Measurements from ENCODE around the gene LYPD6B. TPM values are rescaled to one million over a fixed set of nuclear protein-coding genes. Genes with fewer than 3 reads are reported as not detected.

LYPD6B gene
- total and polyA plus RNA-seq, 4 donors, result 0.13 to 0.59 (median 0.14) TPM

GRCh38 chr2:149189769-149190168 lies 151.3 kb downstream of the LYPD6B start:
- no peak overlapping the region for H3K4me3 ChIP-seq (ENCODE audit: low read depth in 1 of 3, low read length in 3 of 3)
- H3K27me3 ChIP-seq (ENCODE audit: control insufficient read depth in 4 of 4, insufficient read depth in 4 of 4, low read length in 3 of 4), result no peaks in the 10 kb centered on the region
- no peaks in the 10 kb centered on the region for H3K36me3 ChIP-seq (ENCODE audit: control insufficient read depth in 4 of 4, insufficient read depth in 3 of 4, low read depth in 1 of 4, low read length in 3 of 4)
- no peaks in the 10 kb centered on the region for H3K4me1 ChIP-seq (ENCODE audit: control insufficient read depth in 4 of 4, insufficient read depth in 4 of 4, low read length in 3 of 4)
- no peak for DNase-seq (ENCODE audit: low spot score)
- TF ChIP-seq ZBTB33 (IDR thresholded peaks at IDR 0.05), result no peak
- TF ChIP-seq NR2F2 (IDR thresholded peaks at IDR 0.05), result no peak
- no peak for TF ChIP-seq RAD21 (IDR thresholded peaks at IDR 0.05)
- no peak for TF ChIP-seq JUND (IDR thresholded peaks at IDR 0.05)
- no peak for TF ChIP-seq EGR1 (IDR thresholded peaks at IDR 0.05; ENCODE audit: low read depth in 2 of 2)
- no peak for TF ChIP-seq GABPA (IDR thresholded peaks at IDR 0.05 in 1 of 2, conservative IDR thresholded peaks at IDR 0.05 in 1 of 2)
- no peak for TF ChIP-seq HNF4G (IDR thresholded peaks at IDR 0.05)
- no peak for TF ChIP-seq FOXA2 (IDR thresholded peaks at IDR 0.05)
- no peak for TF ChIP-seq SP1 (IDR thresholded peaks at IDR 0.05)
- no peak for TF ChIP-seq REST (IDR thresholded peaks at IDR 0.05)
- TF ChIP-seq FOXA1 (IDR thresholded peaks at IDR 0.05), result no peak
- no peak for TF ChIP-seq ATF3 (IDR thresholded peaks at IDR 0.05)
- no peak for TF ChIP-seq YY1 (IDR thresholded peaks at IDR 0.05)
- TF ChIP-seq MAX (IDR thresholded peaks at IDR 0.05), result no peak
- TF ChIP-seq TAF1 (conservative IDR thresholded peaks at IDR 0.05), result no peak
- no peaks in the 10 kb centered on the region for H3K9me3 ChIP-seq (ENCODE audit: control insufficient read depth in 4 of 4, low read length in 3 of 4)
- H3K9ac ChIP-seq (ENCODE audit: low read depth in 1 of 2, low read length in 2 of 2), result no peak overlapping the region
- no peak overlapping the region for H3K27ac ChIP-seq (ENCODE audit: low read depth in 1 of 2, low read length in 2 of 2)

- Histone ChIP-seq H3K36me3 (ENCODE audit: control insufficient read depth in 4 of 4, insufficient read depth in 3 of 4, low read depth in 1 of 4, low read length in 3 of 4) (no peaks in the 10 kb centered on the region), H3K27me3 (ENCODE audit: control insufficient read depth in 4 of 4, insufficient read depth in 4 of 4, low read length in 3 of 4) (no peaks in the 10 kb centered on the region), H3K4me3 (ENCODE audit: low read depth in 1 of 3, low read length in 3 of 3) (no peak overlapping the region), H3K9ac (ENCODE audit: low read depth in 1 of 2, low read length in 2 of 2) (no peak overlapping the region), H3K9me3 (ENCODE audit: control insufficient read depth in 4 of 4, low read length in 3 of 4) (no peaks in the 10 kb centered on the region), H3K4me1 (ENCODE audit: control insufficient read depth in 4 of 4, insufficient read depth in 4 of 4, low read length in 3 of 4) (no peaks in the 10 kb centered on the region), H3K27ac (ENCODE audit: low read depth in 1 of 2, low read length in 2 of 2) (no peak overlapping the region)
- no peak for TF ChIP-seq RAD21 (IDR thresholded peaks at IDR 0.05)
- no peak for TF ChIP-seq HNF4G (IDR thresholded peaks at IDR 0.05)
- TF ChIP-seq NR2F2 (IDR thresholded peaks at IDR 0.05), result no peak
- no peak for TF ChIP-seq FOXA2 (IDR thresholded peaks at IDR 0.05)
- TF ChIP-seq SP1 (IDR thresholded peaks at IDR 0.05), result no peak
- no peak for TF ChIP-seq EGR1 (IDR thresholded peaks at IDR 0.05; ENCODE audit: low read depth in 2 of 2)
- no peak for TF ChIP-seq TAF1 (conservative IDR thresholded peaks at IDR 0.05)
- no peak for TF ChIP-seq FOXA1 (IDR thresholded peaks at IDR 0.05)
- no peak for TF ChIP-seq GABPA (IDR thresholded peaks at IDR 0.05 in 1 of 2, conservative IDR thresholded peaks at IDR 0.05 in 1 of 2)
- no peak for TF ChIP-seq ATF3 (IDR thresholded peaks at IDR 0.05)
- TF ChIP-seq REST (IDR thresholded peaks at IDR 0.05), result no peak
- no peak for TF ChIP-seq MAX (IDR thresholded peaks at IDR 0.05)
- TF ChIP-seq ZBTB33 (IDR thresholded peaks at IDR 0.05), result no peak
- no peak for DNase-seq (ENCODE audit: low spot score)
- WGBS, result 87% methylated on average over 5 of the region's 5 CpGs
These were observed 153.4 kb downstream of the LYPD6B start for GRCh38 chr2:149191915-149192314.
